Measurements from ENCODE around the gene PEX5.
"Not testable (repeated sequence)": the region's sequence is repeated elsewhere in the genome, so short reads cannot be mapped to it uniquely, and the experiment has no call there.

The PEX5 gene

GRCh38 chr12:7161327-7161726, 28.2 kb upstream of the PEX5 start:
- DNase-seq: no peak

- DNase-seq: no peak
Observed at GRCh38 chr12:7161811-7162210, 27.7 kb upstream of the PEX5 start.

GRCh38 chr12:7162691-7163114, 26.8 kb upstream of the PEX5 start:
- peak; percentile 4 for DNase-seq

GRCh38 chr12:7169951-7170350, 19.5 kb upstream of the PEX5 start:
- no peak for DNase-seq

DNA sequence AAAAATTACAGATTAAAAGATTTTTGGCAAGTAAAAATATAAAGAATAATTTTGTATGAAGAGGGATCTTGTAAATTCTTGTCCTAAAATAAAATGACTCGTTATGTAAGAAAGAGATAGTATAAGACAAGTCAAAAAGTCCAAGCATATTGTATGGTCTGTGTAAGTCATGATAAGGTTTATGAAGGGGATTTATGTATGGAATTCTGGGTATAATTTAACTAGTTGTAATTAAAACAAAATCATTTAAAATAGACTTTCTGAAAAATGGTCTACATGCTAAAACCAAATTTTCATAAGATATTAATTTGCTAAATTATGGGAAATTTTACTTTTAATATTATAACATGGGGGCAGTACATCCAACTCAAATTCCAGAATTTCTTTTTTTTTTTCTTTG, 17.6 kb upstream of the PEX5 start:
- DNase-seq: no peak

GRCh38 chr12:7175493-7175892, 14.0 kb upstream of the PEX5 start:
- no peak for DNase-seq

DNA sequence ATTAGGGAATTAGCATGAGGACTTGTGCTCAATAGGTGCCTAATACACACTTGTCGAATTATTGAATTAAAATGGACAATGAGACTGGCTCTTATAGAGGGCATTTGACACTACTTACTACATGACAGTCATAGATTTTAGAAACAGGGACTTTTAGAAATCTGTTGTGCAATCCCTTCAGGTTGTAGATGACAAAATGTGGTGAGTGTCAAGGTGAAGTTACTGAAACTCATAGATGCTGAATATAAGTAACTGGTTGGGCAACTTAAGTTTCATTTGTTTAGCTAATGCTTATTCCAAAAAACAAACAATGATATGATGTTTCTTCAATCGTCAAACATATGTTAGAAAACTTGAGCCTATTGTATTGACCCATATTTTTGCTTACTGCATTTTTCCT, 12.9 kb upstream of the PEX5 start:
- no peak for DNase-seq

- no peak for DNase-seq
Observed at GRCh38 chr12:7178481-7178880, 11.0 kb upstream of the PEX5 start.

- no peak for DNase-seq
Observed at GRCh38 chr12:7180685-7181084, 8.8 kb upstream of the PEX5 start.

DNA sequence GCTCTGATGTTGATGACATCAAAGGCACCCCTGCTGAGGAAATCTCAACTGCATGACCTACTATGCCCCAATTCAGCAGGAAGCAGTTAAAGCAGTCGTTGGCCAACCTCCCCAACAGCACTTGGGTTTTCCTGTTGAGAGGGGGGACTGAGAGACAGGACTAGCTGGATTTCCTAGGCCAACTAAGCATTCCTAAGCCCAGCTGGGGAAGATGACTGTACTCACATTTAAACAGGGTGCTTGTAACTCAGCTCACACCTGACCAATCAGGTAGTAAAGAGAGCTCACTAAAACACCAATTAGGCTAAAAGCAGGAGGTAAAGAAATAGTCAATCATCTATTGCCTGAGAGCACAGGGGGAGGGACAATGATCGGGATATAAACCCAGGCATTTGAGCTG, 3.4 kb upstream of the PEX5 start:
- DNase-seq: not testable (repeated sequence)

DNA sequence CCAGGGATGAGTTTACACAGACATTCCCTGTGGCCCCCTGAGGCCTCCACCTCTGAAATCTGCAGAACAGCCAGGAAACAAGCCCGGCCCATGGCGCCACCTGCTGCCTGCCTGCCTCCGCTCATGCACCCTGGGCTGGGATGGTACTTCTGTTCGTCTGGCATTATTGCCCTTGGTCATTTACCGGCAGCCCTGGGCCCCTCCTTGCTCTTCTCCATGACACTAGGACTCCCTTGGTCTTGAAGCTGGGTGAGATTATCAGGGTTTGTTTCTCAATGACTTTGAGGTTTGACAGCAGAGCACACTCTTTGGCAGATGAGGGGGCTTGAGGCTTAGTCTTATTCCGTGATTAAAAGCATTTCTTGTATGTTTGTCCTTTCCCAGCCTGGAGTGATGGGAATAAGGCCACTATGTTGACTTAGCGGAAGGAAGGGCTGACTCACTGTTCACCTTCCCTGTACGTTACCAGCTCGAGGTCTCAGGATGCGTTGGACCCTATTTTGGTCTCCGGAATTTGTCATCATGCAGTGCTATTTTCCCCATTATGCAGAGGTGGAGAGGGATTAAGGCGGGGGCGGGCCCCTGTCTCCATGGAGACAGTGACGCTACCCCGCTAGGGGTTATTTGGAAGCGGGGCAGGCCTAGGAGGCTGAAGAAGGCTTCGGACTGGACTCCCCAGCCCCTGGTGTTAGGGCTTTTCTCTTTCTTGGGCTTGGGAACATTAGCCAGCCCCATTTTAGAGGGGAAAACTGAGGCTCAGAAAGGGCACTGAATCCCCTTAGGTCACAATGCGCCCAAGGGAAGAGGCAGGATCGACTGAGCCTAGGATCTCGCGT, 706 bp upstream of the PEX5 start:
- DNase-seq: peak; percentile 36

GRCh38 chr12:7190268-7191055, 976 bp downstream of the PEX5 start:
- peak; percentile 9 for DNase-seq

- DNase-seq: no peak
Observed at GRCh38 chr12:7193674-7194073, 4.2 kb downstream of the PEX5 start.

DNA sequence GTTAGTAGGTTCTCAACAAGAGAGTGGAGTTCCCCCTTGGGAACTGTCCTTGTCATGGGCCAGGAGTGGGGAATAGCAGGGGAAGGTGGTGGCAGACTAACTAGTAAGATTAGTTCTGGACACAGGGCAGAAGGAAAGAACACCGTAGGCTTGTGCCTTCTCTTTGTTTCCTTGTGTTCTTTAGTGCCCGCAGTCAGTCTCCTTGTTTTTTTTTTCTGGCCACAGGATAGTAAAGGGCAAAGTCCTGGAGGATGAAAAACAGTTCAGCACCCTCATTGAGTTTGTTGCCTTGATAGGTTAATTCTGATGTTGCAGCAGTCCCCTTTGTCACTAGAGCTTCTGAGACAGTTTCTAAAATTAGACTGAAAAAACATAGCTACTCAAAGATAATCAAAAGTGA, 8.4 kb downstream of the PEX5 start:
- DNase-seq: no peak

- DNase-seq: no peak
Observed at GRCh38 chr12:7203109-7203508, 13.6 kb downstream of the PEX5 start.

- DNase-seq: no peak
Observed at GRCh38 chr12:7205091-7205490, 15.6 kb downstream of the PEX5 start.

- no peak for DNase-seq
Observed at GRCh38 chr12:7206691-7207090, 17.2 kb downstream of the PEX5 start.

DNA sequence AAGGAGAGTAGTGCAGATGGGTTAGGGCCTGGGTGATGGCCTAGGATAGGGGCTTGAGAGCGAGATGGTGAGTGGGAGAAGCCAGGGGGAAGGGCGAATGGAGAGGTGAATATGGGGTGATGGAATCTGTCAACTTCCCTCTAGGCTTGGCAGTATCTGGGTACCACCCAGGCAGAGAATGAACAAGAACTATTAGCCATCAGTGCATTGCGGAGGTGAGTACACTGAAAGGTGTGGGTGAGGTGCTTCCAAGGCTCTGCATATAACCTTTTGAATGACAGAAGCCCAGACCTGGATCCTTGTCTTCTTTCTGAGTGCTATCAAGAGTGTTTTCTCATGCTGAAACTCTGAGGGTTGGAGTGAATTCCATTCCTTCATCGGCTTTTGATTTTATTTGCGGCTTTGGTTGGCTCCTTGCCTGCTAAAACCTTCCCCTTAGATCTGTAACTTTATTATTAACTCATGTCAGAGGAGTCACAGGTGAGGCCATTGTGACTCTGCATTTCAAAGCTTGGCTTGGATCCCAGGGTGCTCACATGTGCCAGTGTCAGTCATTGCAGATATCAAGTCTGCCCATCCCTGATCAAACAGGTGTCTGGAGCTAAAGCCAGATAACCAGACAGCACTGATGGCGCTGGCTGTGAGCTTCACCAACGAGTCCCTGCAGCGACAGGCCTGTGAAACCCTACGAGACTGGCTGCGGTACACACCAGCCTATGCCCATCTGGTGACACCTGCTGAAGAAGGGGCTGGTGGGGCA, 18.6 kb downstream of the PEX5 start:
- no peak for DNase-seq

GRCh38 chr12:7209958-7210357, 20.5 kb downstream of the PEX5 start:
- no peak for DNase-seq

DNA sequence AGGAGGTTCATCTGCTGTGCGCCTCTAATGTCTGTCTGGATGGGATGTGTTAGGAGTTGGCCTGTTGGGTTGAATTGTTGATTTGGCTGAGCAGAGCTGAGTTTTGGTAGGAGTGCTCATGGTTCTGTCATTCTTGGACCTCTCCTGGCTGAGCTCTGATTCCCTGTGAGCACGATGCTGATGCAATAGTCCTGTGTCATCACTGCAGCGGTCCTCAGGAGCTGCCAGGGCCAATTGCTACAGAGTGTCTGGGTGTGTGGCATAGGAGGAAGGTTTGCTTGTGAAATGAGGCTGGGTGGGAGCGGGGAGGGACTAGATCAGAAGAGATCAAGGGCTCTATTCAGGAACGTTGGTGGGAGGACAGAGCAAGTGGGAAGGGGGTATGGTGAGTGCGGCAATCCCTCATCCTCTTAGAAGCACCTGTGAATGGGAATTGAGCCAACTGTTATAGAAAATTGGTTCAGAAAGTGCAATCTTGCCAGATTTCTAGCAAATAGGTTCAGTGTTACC, 21.2 kb downstream of the PEX5 start:
- DNase-seq: no peak

- DNase-seq: no peak
Observed at GRCh38 chr12:7212678-7213077, 23.2 kb downstream of the PEX5 start.

- DNase-seq: not testable (repeated sequence)
Observed at GRCh38 chr12:7213745-7214144, 24.3 kb downstream of the PEX5 start.

- no peak for DNase-seq
Observed at GRCh38 chr12:7217475-7218069, 28.1 kb downstream of the PEX5 start.

Data from NCI-H2227 treated with DMSO at 0.1 percent for 48 hours (cell line).